ENCODE measurements around the gene MOV10.

The MOV10 gene

DNA sequence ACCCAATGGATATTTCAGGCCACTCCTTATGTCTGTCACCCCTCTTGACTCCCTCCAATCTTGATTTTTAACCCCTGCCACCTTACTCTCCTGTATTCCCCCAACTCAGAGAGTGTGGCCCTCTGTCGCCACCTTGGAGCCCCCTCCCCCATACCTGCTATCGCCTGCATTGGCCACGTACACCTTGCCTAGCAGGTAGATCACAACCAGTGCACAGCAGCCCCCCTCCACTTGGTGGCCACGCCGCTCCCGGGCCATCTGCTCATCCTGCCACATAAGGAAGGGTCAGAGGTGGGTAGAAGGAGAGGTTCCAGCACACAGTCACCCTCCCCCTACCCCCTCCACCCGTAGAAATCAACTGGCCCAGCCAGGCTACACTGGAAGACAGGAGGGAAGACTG lies 37.7 kb downstream of the MOV10 start:
- no peaks in the 10 kb centered on the region for H3K9me3 ChIP-seq (ENCODE audit: control insufficient read depth, low read length)
- H3K27ac ChIP-seq (ENCODE audit: insufficient read depth, low read depth, low read length, poor library complexity, severe bottlenecking): no peak overlapping the region
- H3K36me3 ChIP-seq (ENCODE audit: control insufficient read depth, insufficient read depth, low read length): no peaks in the 10 kb centered on the region
- H3K4me3 ChIP-seq (ENCODE audit: insufficient read depth, low read depth, low read length): no peak overlapping the region
- WGBS, 2 experiments: 88 to 93% methylated on average over 7 of the region's 7 CpGs
- H3K4me1 ChIP-seq (ENCODE audit: control insufficient read depth, insufficient read depth, low read length): peaks cover 16% of the 10 kb centered on the region
- H3K27me3 ChIP-seq (ENCODE audit: control insufficient read depth, insufficient read depth, low read length, poor library complexity, severe bottlenecking): peaks cover 42% of the 10 kb centered on the region

GRCh38 chr1:112712701-112713128 lies 38.3 kb downstream of the MOV10 start:
- Histone ChIP-seq H3K27ac (ENCODE audit: insufficient read depth, low read depth, low read length, poor library complexity, severe bottlenecking) (no peak overlapping the region), H3K4me3 (ENCODE audit: insufficient read depth, low read depth, low read length) (no peak overlapping the region), H3K27me3 (ENCODE audit: control insufficient read depth, insufficient read depth, low read length, poor library complexity, severe bottlenecking) (peaks cover 39% of the 10 kb centered on the region), H3K9me3 (ENCODE audit: control insufficient read depth, low read length) (no peaks in the 10 kb centered on the region), H3K4me1 (ENCODE audit: control insufficient read depth, insufficient read depth, low read length) (peaks cover 16% of the 10 kb centered on the region), H3K36me3 (ENCODE audit: control insufficient read depth, insufficient read depth, low read length) (no peaks in the 10 kb centered on the region)
- WGBS, 2 experiments: 77 to 79% methylated on average over 9 of the region's 9 CpGs

- WGBS, 2 experiments: 40 to 41% methylated on average over 14 of the region's 14 CpGs
- Histone ChIP-seq H3K4me1 (ENCODE audit: control insufficient read depth, insufficient read depth, low read length) (peaks cover 16% of the 10 kb centered on the region), H3K36me3 (ENCODE audit: control insufficient read depth, insufficient read depth, low read length) (no peaks in the 10 kb centered on the region), H3K27me3 (ENCODE audit: control insufficient read depth, insufficient read depth, low read length, poor library complexity, severe bottlenecking) (peaks cover 34% of the 10 kb centered on the region), H3K27ac (ENCODE audit: insufficient read depth, low read depth, low read length, poor library complexity, severe bottlenecking) (no peak overlapping the region), H3K9me3 (ENCODE audit: control insufficient read depth, low read length) (no peaks in the 10 kb centered on the region), H3K4me3 (ENCODE audit: insufficient read depth, low read depth, low read length) (peak overlapping the region; percentile 51)
These were observed 39.2 kb downstream of the MOV10 start for GRCh38 chr1:112713466-112714312.

DNA sequence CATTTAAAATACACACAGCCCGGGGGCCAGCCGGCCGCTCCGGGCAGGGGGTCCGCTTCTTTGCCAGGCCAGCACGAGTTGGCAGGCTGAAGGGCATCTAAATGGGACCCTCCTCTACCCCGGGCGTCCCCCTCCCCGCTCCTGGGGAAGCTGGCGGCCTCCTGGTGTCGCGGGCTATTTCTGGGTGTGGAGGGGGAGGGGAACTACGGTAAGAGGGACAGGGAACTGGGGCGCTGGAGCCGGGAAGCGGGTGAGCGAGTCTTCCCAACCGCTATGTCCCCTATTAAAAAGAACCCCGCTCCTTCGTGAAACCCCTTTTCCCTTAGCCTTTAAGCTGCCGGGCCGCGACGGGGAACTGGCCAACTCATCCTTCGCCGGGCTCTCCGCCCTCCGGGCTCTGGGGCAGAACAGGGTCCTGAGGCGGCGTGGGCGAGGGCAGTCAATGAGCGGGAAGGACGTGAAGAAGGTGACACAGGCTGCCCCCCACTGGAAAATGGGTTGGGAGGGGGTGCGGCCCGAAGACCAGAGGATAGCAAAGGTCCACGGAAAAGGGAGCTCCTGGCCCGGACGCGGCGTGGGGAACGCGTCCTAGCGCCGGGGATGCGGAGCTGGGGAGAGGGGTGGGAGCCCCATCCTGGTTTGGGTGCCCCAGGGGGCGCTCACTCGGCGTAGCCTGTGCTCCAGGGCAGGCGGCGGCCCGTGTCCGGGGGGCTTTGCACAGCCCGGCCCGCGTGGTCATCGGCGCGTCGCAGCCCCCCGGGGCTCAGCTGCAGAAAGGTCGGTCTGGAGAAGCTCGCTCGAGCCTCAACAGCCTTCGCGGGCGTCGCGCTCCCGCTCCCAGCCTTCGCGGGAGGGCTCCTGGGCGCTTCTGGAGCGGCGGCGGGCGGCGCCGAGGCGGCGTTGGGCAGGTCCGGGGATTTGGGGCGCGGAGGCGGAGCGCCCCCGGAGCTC lies 40.1 kb downstream of the MOV10 start:
- H3K36me3 ChIP-seq (ENCODE audit: control insufficient read depth, insufficient read depth, low read length): no peaks in the 10 kb centered on the region
- peaks cover 43% of the 10 kb centered on the region for H3K27me3 ChIP-seq (ENCODE audit: control insufficient read depth, insufficient read depth, low read length, poor library complexity, severe bottlenecking)
- H3K4me3 ChIP-seq (ENCODE audit: insufficient read depth, low read depth, low read length): peak overlapping the region; percentile 51
- no peaks in the 10 kb centered on the region for H3K9me3 ChIP-seq (ENCODE audit: control insufficient read depth, low read length)
- 0 to 1% methylated on average over 86 of the region's 86 CpGs for WGBS, 2 experiments
- H3K27ac ChIP-seq (ENCODE audit: insufficient read depth, low read depth, low read length, poor library complexity, severe bottlenecking): no peak overlapping the region
- peaks cover 16% of the 10 kb centered on the region for H3K4me1 ChIP-seq (ENCODE audit: control insufficient read depth, insufficient read depth, low read length)

DNA sequence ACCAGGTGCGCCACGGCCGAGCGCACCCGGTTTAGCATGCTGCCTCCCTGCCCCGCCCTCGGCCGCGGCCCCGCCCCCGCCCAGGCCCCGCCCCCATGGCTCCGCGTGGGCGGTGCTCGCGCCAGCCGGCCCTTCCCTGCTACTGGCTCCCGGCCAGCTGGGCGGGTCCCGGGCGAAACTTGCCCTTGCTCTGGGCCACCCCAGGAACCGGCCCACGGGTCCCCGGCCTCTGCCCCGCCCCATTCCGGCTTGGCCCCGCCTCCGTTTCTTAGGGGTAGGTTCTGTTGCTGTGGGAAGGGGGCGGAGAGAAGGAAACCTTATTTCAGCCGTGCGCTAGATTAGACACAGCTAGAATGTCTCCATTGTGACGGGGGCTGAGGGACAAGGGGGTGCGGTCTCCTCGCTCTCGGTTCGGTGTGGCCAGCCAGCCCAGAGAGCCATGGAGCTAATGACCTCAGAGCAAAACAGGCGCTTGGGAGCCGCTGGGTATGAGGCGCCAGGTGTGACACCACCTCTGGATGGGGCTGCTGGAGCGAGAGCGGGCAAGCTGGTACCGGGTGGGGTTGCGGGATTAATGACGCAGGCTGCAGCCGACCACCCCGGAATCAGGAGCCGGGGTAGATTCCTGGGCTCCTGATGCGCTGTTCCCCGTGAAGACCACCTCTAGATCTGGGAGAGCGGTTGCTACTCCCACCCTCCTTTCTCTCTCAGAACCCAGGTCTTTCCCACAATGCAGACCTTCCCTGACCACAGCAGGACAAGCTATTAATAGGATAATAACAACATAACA lies 41.0 kb downstream of the MOV10 start, which contains the start of gene PPM1J:
Gene PPM1J, minus strand, starts transcription at position 69 of the 790 bp plus-strand sequence. Its CDS starts 31 bp downstream, at position 38.
- WGBS, 2 experiments: 0 to 1% methylated on average over 51 of the region's 51 CpGs
- Histone ChIP-seq H3K27ac (ENCODE audit: insufficient read depth, low read depth, low read length, poor library complexity, severe bottlenecking) (no peak within 1 kb of the TSS), H3K36me3 (ENCODE audit: control insufficient read depth, insufficient read depth, low read length) (no peaks in the 10 kb centered on the region), H3K4me1 (ENCODE audit: control insufficient read depth, insufficient read depth, low read length) (peaks cover 16% of the 10 kb centered on the region), H3K27me3 (ENCODE audit: control insufficient read depth, insufficient read depth, low read length, poor library complexity, severe bottlenecking) (peaks cover 51% of the 10 kb centered on the region), H3K9me3 (ENCODE audit: control insufficient read depth, low read length) (no peaks in the 10 kb centered on the region), H3K4me3 (ENCODE audit: insufficient read depth, low read depth, low read length) (peak within 1 kb of the TSS; percentile 51)

GRCh38 chr1:112716133-112716720 lies 41.8 kb downstream of the MOV10 start:
- Histone ChIP-seq H3K9me3 (ENCODE audit: control insufficient read depth, low read length) (no peaks in the 10 kb centered on the region), H3K27me3 (ENCODE audit: control insufficient read depth, insufficient read depth, low read length, poor library complexity, severe bottlenecking) (peaks cover 56% of the 10 kb centered on the region), H3K4me3 (ENCODE audit: insufficient read depth, low read depth, low read length) (peak overlapping the region; percentile 51), H3K4me1 (ENCODE audit: control insufficient read depth, insufficient read depth, low read length) (peaks cover 16% of the 10 kb centered on the region), H3K36me3 (ENCODE audit: control insufficient read depth, insufficient read depth, low read length) (no peaks in the 10 kb centered on the region), H3K27ac (ENCODE audit: insufficient read depth, low read depth, low read length, poor library complexity, severe bottlenecking) (no peak overlapping the region)
- 19% methylated on average over 13 of the region's 13 CpGs for WGBS, 2 experiments

DNA sequence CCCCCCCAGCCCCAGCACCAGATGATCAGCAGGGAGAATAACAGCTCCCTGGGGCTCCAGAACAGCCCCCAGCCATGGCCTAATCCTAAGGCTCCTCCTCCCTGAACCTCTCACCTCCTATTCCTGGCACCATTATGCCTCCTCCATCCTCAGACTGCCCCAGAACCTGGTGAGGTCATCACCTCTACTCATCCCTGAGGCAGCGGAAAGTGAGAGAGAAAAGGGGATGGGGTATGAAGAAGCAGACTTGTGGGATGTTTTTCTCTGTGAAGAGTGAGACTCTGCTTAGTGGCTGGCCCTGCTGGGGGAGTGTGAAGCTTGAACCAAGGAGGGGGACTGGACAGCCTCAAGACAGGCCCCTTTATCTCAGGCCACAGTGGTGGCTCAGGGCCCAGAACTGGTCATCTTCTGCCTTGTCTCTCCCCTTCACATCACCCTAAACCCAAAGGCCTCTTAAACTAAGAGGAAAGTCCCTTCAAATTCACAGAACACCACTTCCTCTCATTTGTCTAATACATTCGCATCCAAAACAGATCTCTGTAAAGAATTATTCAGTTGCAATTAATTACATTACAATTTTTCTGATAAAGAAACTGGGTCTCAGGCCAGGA lies 42.9 kb downstream of the MOV10 start:
- peaks cover 56% of the 10 kb centered on the region for H3K27me3 ChIP-seq (ENCODE audit: control insufficient read depth, insufficient read depth, low read length, poor library complexity, severe bottlenecking)
- no peaks in the 10 kb centered on the region for H3K9me3 ChIP-seq (ENCODE audit: control insufficient read depth, low read length)
- 91 to 92% methylated on average over 1 to 2 of the region's 2 CpGs for WGBS, 2 experiments
- H3K4me3 ChIP-seq (ENCODE audit: insufficient read depth, low read depth, low read length): no peak overlapping the region
- H3K27ac ChIP-seq (ENCODE audit: insufficient read depth, low read depth, low read length, poor library complexity, severe bottlenecking): no peak overlapping the region
- H3K36me3 ChIP-seq (ENCODE audit: control insufficient read depth, insufficient read depth, low read length): no peaks in the 10 kb centered on the region
- peaks cover 20% of the 10 kb centered on the region for H3K4me1 ChIP-seq (ENCODE audit: control insufficient read depth, insufficient read depth, low read length)

DNA sequence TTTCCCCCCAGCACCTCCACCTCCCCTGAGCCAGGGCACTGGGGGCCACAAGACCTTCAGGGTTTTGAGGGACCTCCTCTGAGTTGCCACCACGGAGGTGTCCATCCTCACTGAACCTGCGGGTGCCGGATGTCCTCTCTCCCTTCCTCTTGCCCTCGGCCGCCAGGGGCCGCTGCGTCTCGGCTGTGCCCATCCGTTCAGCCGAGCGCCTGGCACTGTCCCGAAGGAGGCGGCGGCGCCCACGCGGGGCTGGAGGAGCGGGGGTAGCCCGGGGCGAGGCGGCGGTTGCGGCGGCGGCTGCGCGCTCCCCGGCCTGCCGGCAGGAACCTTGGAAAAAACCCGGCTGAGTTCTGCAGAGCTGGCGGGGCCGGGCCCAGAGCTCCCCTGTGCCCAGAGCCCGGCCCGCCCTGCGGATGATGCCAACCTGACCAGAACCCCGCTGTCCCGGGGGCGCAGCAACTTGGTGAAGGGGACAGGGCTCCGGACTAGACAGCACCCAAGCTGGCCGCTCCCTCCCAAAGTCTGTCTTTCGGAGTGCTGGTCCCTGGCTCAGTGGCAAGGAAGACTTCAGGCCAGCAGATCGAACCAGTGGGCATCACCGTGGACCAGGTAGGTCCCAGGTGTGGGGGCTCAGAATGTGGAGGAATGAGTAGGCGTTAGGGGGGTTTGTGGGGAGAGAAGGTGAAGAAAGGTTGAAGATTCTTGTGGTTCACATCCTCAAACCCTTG lies 44.4 kb downstream of the MOV10 start:
- Histone ChIP-seq H3K36me3 (ENCODE audit: control insufficient read depth, insufficient read depth, low read length) (no peaks in the 10 kb centered on the region), H3K4me1 (ENCODE audit: control insufficient read depth, insufficient read depth, low read length) (peaks cover 30% of the 10 kb centered on the region), H3K27me3 (ENCODE audit: control insufficient read depth, insufficient read depth, low read length, poor library complexity, severe bottlenecking) (peaks cover 51% of the 10 kb centered on the region), H3K4me3 (ENCODE audit: insufficient read depth, low read depth, low read length) (no peak overlapping the region), H3K9me3 (ENCODE audit: control insufficient read depth, low read length) (no peaks in the 10 kb centered on the region), H3K27ac (ENCODE audit: insufficient read depth, low read depth, low read length, poor library complexity, severe bottlenecking) (no peak overlapping the region)
- 35% methylated on average over 44 of the region's 44 CpGs for WGBS, 2 experiments

- Histone ChIP-seq H3K36me3 (ENCODE audit: control insufficient read depth, insufficient read depth, low read length) (no peaks in the 10 kb centered on the region), H3K4me1 (ENCODE audit: control insufficient read depth, insufficient read depth, low read length) (peaks cover 23% of the 10 kb centered on the region), H3K4me3 (ENCODE audit: insufficient read depth, low read depth, low read length) (no peak overlapping the region), H3K9me3 (ENCODE audit: control insufficient read depth, low read length) (no peaks in the 10 kb centered on the region), H3K27ac (ENCODE audit: insufficient read depth, low read depth, low read length, poor library complexity, severe bottlenecking) (no peak overlapping the region), H3K27me3 (ENCODE audit: control insufficient read depth, insufficient read depth, low read length, poor library complexity, severe bottlenecking) (peaks cover 44% of the 10 kb centered on the region)
- 88 to 92% methylated on average over 1 to 2 of the region's 2 CpGs for WGBS, 2 experiments
These were observed 45.2 kb downstream of the MOV10 start for GRCh38 chr1:112719706-112720105.

Data from ectodermal cell (in vitro differentiated cells).